ENCODE measurements around the gene TMIGD1.
"Not testable (repeated sequence)": the region's sequence is repeated elsewhere in the genome, so short reads cannot be mapped to it uniquely, and the experiment has no call there.

The TMIGD1 gene

DNA sequence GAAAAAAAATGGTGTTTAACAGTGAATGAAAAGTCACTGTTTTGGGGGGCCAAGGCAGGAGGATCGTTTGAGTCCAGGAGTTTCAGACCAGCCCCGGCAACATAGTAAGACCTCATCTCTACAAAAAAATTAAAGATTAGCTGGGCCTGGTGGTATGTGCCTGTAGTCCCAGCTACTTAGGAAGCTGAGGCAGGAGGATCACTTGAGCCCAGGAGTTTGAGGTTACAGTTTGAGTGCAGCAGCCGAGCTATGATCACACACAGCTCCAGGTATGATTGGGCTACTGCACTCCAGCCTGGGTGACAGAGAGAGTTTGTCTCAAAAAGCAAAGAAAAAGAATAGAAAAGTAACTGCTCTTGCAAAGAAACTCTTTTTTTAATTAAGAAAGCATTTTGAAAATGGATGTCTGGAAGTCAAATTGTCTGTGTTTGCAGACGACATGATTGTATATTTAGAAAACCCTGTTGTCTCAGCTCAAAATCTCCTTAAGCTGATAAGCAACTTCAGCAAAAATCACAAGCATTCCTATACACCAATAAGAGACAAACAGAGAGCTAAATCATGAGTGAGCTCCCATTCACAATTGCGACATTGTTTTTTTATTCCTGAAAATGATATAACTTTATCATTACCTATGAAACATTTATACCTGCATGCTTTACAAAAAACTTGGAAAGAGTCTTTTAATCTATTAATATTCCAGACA lies 24.4 kb upstream of the TMIGD1 start:
- no peak overlapping the region for H3K4me3 ChIP-seq (ENCODE audit: low read depth, low read length)
- in situ Hi-C loops (cut with HindIII; ENCODE audit: low sequenced_read_pairs), result no loop called here
- TF ChIP-seq, protein P1, sequence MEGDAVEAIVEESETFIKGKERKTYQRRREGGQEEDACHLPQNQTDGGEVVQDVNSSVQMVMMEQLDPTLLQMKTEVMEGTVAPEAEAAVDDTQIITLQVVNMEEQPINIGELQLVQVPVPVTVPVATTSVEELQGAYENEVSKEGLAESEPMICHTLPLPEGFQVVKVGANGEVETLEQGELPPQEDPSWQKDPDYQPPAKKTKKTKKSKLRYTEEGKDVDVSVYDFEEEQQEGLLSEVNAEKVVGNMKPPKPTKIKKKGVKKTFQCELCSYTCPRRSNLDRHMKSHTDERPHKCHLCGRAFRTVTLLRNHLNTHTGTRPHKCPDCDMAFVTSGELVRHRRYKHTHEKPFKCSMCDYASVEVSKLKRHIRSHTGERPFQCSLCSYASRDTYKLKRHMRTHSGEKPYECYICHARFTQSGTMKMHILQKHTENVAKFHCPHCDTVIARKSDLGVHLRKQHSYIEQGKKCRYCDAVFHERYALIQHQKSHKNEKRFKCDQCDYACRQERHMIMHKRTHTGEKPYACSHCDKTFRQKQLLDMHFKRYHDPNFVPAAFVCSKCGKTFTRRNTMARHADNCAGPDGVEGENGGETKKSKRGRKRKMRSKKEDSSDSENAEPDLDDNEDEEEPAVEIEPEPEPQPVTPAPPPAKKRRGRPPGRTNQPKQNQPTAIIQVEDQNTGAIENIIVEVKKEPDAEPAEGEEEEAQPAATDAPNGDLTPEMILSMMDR (IDR thresholded peaks at IDR 0.05; ENCODE audit: low read depth, low read length, missing control alignments), result no peak
- DNase-seq (ENCODE audit: low read depth), result no peak

DNA sequence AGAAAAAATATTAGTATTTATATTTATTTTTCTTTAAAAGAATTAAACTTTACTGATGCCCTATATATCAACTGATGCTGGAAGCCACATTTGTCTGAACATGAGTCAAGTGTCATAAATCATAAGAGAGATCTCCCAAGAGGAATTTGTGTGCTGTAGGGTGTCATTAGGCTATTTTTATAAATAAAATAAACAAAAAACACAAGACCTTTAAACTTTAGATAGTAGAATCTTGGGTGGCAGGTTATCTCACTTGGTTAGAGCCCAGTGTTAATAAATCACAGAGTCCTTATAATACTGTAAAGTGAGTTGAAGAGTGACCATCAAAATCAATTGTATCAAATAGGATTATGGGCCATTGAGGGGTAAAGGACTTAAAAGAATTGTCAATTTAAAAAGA lies 23.6 kb upstream of the TMIGD1 start:
- DNase-seq (ENCODE audit: low read depth), result no peak
- TF ChIP-seq, protein P1 (IDR thresholded peaks at IDR 0.05; ENCODE audit: low read depth, low read length, missing control alignments), result no peak
- in situ Hi-C loops (cut with HindIII; ENCODE audit: low sequenced_read_pairs), result no loop called here
- no peak overlapping the region for H3K4me3 ChIP-seq (ENCODE audit: low read depth, low read length)

DNA sequence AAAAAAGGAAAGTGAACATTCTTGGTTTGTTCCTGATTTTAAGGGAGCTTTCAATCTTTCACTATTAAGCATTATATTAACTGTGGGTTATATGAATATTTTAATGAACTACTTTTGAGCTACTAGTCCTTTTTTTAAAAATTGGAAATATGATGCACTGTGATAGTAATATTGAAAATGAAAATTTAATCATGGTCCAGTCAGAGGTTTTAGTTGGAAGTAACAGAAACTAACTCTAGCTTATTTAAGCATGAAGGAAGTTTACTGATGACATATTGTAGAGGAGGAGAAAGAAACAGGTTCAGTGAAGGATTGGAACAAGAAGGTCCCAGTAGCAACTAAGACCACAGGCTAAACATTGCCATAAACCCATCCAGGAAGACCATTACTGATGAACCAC lies 20.8 kb upstream of the TMIGD1 start:
- TF ChIP-seq, protein P1 (IDR thresholded peaks at IDR 0.05; ENCODE audit: low read depth, low read length, missing control alignments), result no peak
- H3K4me3 ChIP-seq (ENCODE audit: low read depth, low read length), result no peak overlapping the region
- no peak for DNase-seq (ENCODE audit: low read depth)
- in situ Hi-C loops (cut with HindIII; ENCODE audit: low sequenced_read_pairs), result no loop called here

DNA sequence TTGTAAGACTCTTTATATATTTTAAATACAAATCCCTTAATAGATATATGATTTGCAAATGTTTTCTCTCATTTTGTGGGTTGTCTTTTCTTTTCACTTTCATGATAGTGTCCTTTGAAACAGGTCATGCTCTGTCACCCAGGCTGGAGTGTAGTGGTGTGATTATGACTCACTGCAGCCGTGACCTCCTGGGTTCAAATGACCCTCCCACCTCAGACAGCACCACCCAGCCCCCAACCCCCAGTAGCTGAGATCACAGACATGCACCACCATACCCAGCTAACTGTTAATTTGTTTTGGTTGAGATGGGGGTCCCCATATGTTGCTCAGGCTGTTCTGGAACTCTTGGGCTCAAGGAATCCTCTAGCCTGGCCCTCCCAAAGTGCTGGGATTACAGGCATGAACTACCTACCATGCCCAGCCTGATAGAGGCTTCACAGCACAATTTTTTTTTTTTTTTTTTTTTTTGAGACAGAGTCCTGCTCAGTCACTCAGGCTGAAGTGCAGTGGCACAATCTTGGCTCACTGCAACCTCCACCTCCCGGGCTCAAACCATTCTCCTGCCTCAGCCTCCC lies 18.5 kb upstream of the TMIGD1 start:
- TF ChIP-seq, protein P1 (IDR thresholded peaks at IDR 0.05; ENCODE audit: low read depth, low read length, missing control alignments), result no peak
- no peak for DNase-seq (ENCODE audit: low read depth)
- in situ Hi-C loops (cut with HindIII; ENCODE audit: low sequenced_read_pairs), result no loop called here
- no peak overlapping the region for H3K4me3 ChIP-seq (ENCODE audit: low read depth, low read length)

DNA sequence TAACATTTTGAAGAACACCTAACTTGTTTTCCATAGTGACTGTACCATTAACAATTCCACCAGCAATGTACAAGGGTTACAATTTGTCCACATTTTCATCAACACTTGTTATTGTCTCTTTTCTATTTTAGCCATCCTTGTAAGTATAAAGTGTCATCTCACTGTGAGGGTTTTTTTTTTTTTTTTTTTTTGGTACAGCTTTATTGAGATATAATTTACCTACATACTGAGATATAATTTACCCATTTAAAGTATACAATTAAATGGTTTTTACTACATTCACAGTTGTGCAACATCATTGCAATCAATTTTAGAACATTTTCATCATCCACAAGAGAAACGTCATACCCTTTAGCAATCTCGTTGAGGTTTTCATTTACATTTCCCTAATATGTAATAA lies 17.9 kb upstream of the TMIGD1 start:
- DNase-seq (ENCODE audit: low read depth), result no peak
- H3K4me3 ChIP-seq (ENCODE audit: low read depth, low read length), result no peak overlapping the region
- TF ChIP-seq, protein P1 (IDR thresholded peaks at IDR 0.05; ENCODE audit: low read depth, low read length, missing control alignments), result no peak
- in situ Hi-C loops (cut with HindIII; ENCODE audit: low sequenced_read_pairs), result no loop called here

DNA sequence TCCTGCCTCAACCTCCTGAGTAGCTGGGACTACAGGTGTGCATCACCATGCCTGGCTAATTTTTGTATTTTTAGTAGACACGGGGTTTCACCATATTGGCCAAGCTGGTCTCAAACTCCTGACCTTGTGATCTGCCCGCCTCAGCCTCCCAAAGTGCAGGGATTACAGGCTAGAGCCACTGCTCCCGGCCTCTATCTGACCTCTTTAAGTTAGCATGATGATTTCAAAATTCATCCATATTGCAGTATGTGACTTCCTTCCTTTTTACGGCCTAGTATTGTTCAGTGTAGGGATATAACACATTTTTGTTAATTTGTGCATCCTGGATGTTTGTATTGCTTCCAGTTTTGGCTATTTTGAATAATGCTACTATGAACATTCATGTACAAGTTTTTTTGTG lies 17.4 kb upstream of the TMIGD1 start:
- DNase-seq (ENCODE audit: low read depth); H3K4me3 ChIP-seq (ENCODE audit: low read depth, low read length); in situ Hi-C loops (cut with HindIII; ENCODE audit: low sequenced_read_pairs): not testable (repeated sequence)

DNA sequence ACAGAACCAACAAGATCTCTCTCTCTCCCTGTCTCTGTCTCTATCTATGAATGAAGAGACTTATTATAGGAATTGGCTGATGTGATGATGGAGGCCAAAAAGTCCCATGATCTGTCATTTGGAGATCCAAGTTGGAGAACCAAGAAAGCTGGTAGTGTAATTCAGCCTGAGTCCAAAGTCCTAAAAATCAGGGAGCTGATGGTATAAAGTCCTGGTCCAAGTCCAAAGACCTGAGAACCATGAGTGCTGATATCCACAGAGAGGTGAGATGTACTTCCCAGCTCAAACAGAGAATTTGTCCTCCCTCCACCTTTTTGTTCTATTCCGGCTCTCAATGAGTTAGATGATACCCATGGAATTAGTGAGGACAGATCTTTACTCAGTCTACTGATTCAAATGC lies 15.4 kb upstream of the TMIGD1 start:
- TF ChIP-seq, protein P1 (IDR thresholded peaks at IDR 0.05; ENCODE audit: low read depth, low read length, missing control alignments), result no peak
- no peak for DNase-seq (ENCODE audit: low read depth)
- no peak overlapping the region for H3K4me3 ChIP-seq (ENCODE audit: low read depth, low read length)
- in situ Hi-C loops (cut with HindIII; ENCODE audit: low sequenced_read_pairs), result loop anchor here (5.0 kb wide), 1 partner anchor 38 kb away; no protein-coding TSS in a partner anchor
